Activated naive CD8-positive, alpha-beta T cell treated with anti-CD3 and anti-CD28 coated beads, Interleukin-2, amount 50 U/mL, for 24 hours (primary cell): Measurements from ENCODE around the gene CCDC134.
"Not testable (repeated sequence)": the region's sequence is repeated elsewhere in the genome, so short reads cannot be mapped to it uniquely, and the experiment has no call there.

Experiments used
- ATAC-seq: fragments of 150-1000 bp; cut with Tn5 transposase; one replicate; pipeline ENCODE4 v1.10.0; 2021
- DNase-seq: peaks from one replicate; pipeline ENCODE4 v3.0.0; 2021
- H3K27ac Mint-ChIP-seq: one replicate; pipeline ENCODE4 v1.8.0; 2021; ENCODE audit warnings: mild to moderate bottlenecking, mixed read lengths
- H3K27me3 Mint-ChIP-seq: one replicate; pipeline ENCODE4 v1.8.0; 2021; ENCODE audit warnings: mixed read lengths
- H3K36me3 Mint-ChIP-seq: one replicate; pipeline ENCODE4 v1.8.0; 2021; ENCODE audit warnings: low read depth, mixed read lengths
- H3K4me1 Mint-ChIP-seq: one replicate; pipeline ENCODE4 v1.8.0; 2021; ENCODE audit warnings: mixed read lengths
- H3K4me3 Mint-ChIP-seq: one replicate; pipeline ENCODE4 v1.8.0; 2021; ENCODE audit warnings: mild to moderate bottlenecking, moderate library complexity, mixed read lengths
- H3K9me3 Mint-ChIP-seq: one replicate; pipeline ENCODE4 v1.8.0; 2021; ENCODE audit warnings: mixed read lengths

CCDC134 gene

GRCh38 chr22:41826021-41826420, 25.5 kb downstream of the CCDC134 start:
- Mint-ChIP-seq H3K4me1 (peaks cover 54% of the 10 kb centered on the region), H3K36me3 (peaks cover 15% of the 10 kb centered on the region), H3K27ac (no peak overlapping the region), H3K27me3 (no peaks in the 10 kb centered on the region), H3K9me3 (no peaks in the 10 kb centered on the region), H3K4me3 (no peak overlapping the region)
- DNase-seq (no peak), ATAC-seq (no peak)

DNA sequence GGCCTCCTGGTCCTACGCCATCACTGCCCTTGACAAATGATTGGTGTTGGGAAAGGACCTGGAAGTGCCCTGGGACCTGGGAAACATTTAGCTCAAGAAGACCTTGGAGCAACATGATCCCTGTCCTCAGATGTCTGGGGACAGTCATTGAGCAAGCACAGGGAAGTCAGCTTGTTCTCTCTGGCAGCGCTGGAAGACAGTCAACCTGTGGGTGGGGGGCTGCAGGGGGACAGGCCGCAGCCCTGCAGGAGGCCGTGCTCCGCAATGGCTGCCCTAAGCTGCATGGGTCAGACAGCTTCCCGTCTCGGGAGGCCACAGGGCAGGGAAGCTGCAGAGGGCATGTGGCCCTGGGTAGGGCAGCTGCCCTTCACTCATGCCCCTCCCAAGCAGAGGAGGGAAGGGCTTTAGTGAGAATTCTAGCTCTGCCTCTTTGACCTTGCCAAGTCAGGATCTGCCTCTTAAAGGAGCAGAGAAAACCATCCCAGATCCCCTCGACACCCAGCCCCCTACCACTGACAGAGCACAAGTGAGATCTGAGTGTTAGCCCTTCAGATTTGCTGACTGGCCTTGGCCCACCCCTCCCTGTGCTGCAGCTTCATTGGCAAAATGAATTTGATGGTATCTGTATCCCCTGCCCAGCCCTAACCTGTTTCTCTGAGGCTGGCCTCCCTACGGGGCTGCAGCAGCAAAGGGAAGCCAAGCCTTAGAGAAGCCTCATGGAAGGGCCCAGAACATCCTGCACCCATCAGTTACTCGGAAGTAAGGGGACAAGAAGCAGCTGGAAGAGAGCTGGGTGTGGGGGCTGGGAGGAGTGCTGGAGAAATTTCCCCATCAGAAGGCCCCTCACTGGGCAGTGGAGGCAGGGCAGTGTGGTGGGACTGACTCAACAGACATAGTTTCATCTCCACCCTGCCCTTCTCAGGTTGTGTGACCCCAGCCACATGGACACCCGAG, 26.2 kb downstream of the CCDC134 start:
- no peak overlapping the region for H3K27ac Mint-ChIP-seq
- H3K4me1 Mint-ChIP-seq, result peaks cover 57% of the 10 kb centered on the region
- peaks cover 19% of the 10 kb centered on the region for H3K36me3 Mint-ChIP-seq
- no peak overlapping the region for H3K4me3 Mint-ChIP-seq
- no peaks in the 10 kb centered on the region for H3K27me3 Mint-ChIP-seq
- DNase-seq, result no peak
- no peaks in the 10 kb centered on the region for H3K9me3 Mint-ChIP-seq
- no peak for ATAC-seq

DNA sequence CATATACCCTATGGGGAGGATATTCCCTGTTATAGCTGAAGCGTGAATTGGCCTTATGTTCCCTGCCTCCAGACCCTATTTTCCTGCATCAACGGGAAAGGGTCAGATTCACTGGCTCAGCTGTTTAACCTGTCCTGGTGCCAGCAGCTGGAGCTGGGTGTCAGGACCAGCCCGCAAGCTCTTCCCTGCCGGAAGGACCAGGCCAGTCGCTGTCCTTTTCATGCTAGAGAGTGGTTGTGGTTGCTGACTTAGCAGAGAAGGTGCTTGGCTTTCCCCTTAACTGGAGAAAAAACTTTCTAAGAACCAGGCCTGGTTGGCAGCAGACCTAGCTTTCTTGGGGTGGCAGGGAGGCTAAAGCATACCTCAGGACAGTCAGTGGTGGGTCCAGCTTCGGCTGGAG, 27.2 kb downstream of the CCDC134 start:
- H3K9me3 Mint-ChIP-seq, result no peaks in the 10 kb centered on the region
- peaks cover 20% of the 10 kb centered on the region for H3K36me3 Mint-ChIP-seq
- H3K27me3 Mint-ChIP-seq, result no peaks in the 10 kb centered on the region
- ATAC-seq, result no peak
- H3K4me3 Mint-ChIP-seq, result no peak overlapping the region
- peaks cover 55% of the 10 kb centered on the region for H3K4me1 Mint-ChIP-seq
- DNase-seq, result no peak
- peak overlapping the region; percentile 35 for H3K27ac Mint-ChIP-seq

GRCh38 chr22:41828516-41828915, 28.0 kb downstream of the CCDC134 start:
- no peak for DNase-seq
- no peak for ATAC-seq
- no peak overlapping the region for H3K4me3 Mint-ChIP-seq
- H3K9me3 Mint-ChIP-seq, result no peaks in the 10 kb centered on the region
- H3K36me3 Mint-ChIP-seq, result peaks cover 17% of the 10 kb centered on the region
- no peaks in the 10 kb centered on the region for H3K27me3 Mint-ChIP-seq
- H3K27ac Mint-ChIP-seq, result peak overlapping the region; percentile 41
- H3K4me1 Mint-ChIP-seq, result peaks cover 49% of the 10 kb centered on the region

DNA sequence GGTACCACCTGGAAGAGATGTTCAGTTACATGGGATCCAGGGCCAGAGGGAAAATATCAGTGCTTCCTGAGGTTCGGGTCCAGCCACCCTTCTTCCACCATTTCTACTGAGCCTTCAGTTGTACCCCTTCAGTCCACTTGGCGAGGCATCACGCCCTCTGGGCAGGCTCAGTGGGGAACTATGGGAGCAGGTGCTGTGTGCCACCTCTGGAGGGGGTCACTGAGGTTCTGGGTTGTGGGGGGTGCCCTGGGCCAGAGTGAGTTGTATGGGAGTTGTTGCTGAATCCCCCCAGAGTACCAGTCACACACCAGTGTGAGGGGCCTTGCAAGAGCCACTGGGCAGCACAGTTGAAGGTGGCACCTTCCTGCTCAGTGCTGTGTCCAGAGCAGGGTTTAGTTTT, 29.7 kb downstream of the CCDC134 start:
- peaks cover 53% of the 10 kb centered on the region for H3K4me1 Mint-ChIP-seq
- H3K36me3 Mint-ChIP-seq, result peaks cover 17% of the 10 kb centered on the region
- no peak overlapping the region for H3K4me3 Mint-ChIP-seq
- ATAC-seq (no peak), DNase-seq (no peak)
- H3K9me3 Mint-ChIP-seq, result no peaks in the 10 kb centered on the region
- H3K27ac Mint-ChIP-seq, result peak overlapping the region; percentile 15
- no peaks in the 10 kb centered on the region for H3K27me3 Mint-ChIP-seq

- DNase-seq (no peak), ATAC-seq (no peak)
- H3K36me3 Mint-ChIP-seq, result peaks cover 24% of the 10 kb centered on the region
- H3K27me3 Mint-ChIP-seq, result no peaks in the 10 kb centered on the region
- peak overlapping the region; percentile 96 for H3K27ac Mint-ChIP-seq
- peak overlapping the region; percentile 87 for H3K4me3 Mint-ChIP-seq
- peaks cover 57% of the 10 kb centered on the region for H3K4me1 Mint-ChIP-seq
- no peaks in the 10 kb centered on the region for H3K9me3 Mint-ChIP-seq
These were observed 30.9 kb downstream of the CCDC134 start for GRCh38 chr22:41831383-41831782.

DNA sequence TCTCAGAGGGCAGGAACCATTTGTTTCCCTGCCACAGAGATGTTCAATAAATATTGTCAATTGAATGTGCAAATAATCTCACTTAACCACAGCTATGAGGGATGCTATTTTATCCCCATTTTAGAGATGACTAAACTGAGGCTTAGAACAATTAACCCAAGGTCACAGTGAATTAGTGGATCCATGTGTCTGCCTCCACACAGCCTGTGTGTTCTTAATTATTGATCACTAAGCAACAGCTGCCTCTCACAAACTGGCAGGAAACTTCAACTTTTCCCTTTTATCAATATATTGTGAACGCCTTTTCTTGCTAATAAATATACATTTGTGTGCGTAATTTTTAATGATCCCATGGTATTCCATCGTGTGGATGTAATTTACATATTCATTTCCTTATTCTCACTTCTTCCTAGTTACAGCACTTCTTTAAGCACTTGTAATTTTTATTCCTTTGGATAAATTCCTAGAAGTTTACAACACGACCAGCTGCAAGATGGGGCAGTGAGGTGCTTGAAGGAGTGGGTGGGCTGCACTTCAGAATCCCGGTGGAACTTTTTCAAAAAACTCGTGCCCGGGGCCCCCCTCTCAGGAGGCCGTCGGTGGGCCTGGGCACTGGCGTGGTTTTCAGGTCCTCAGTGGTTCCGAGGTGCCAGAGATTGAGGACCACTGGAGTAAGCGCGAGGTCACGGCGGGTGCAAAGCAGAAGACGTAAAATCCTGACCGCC, 31.5 kb downstream of the CCDC134 start:
- H3K36me3 Mint-ChIP-seq, result peaks cover 30% of the 10 kb centered on the region

GRCh38 chr22:41832553-41833368, 32.3 kb downstream of the CCDC134 start, which contains the start of gene SREBF2:
TSS of gene SREBF2 (plus strand) at chr22:41833105. CDS start at chr22:41833271, 166 bp downstream.
- Mint-ChIP-seq H3K27me3 (no peaks in the 10 kb centered on the region), H3K9me3 (no peaks in the 10 kb centered on the region), H3K4me1 (peaks cover 57% of the 10 kb centered on the region), H3K4me3 (peak within 1 kb of the TSS; percentile 96), H3K36me3 (peaks cover 31% of the 10 kb centered on the region), H3K27ac (peak within 1 kb of the TSS; percentile 96)
- ATAC-seq (peak; percentile 95), DNase-seq (peak; percentile 99)

More for the DNA sequence above, 31.5 kb downstream of the CCDC134 start:
- ATAC-seq (no peak), DNase-seq (no peak)
- H3K27ac Mint-ChIP-seq, result peak overlapping the region; percentile 96
- H3K4me1 Mint-ChIP-seq, result peaks cover 60% of the 10 kb centered on the region
- H3K4me3 Mint-ChIP-seq, result peak overlapping the region; percentile 87
- H3K9me3 Mint-ChIP-seq, result no peaks in the 10 kb centered on the region
- no peaks in the 10 kb centered on the region for H3K27me3 Mint-ChIP-seq

DNA sequence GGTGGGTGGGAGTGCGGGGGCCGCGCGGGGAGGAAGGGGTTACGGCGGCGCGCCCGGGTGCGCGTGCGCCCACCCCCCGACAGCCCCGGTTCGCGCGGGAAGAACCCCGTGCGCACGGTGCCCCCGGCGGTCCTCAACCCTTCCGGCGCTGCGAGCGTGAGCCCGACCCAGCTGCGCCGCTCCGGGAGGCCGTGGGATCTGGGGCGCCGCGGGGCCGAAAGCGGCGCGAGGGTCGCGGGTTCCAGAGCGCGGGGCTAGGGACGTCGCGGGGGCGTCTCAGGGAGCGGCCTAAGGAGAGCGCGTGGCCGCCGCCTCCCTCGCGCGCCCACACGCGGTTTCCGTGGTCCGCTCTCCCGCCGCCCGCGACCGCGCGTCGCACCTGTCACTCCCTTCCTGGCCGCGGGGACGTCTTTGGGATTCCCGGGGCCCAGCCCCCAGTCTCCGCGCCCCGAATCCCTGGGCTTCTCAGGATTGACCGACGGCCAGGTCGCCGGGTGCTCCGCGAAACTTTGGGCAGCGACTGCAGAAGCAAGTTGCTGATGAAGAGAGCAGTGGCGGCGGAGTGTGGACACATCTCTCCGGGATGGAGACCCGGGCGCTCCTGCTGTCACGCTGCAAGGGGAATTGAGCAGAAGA, 33.0 kb downstream of the CCDC134 start:
- Mint-ChIP-seq H3K4me1 (peaks cover 60% of the 10 kb centered on the region), H3K4me3 (peak overlapping the region; percentile 96), H3K9me3 (no peaks in the 10 kb centered on the region), H3K27ac (peak overlapping the region; percentile 96), H3K27me3 (no peaks in the 10 kb centered on the region), H3K36me3 (peaks cover 38% of the 10 kb centered on the region)
- peak; percentile 7 for ATAC-seq
- peak; percentile 59 for DNase-seq

DNA sequence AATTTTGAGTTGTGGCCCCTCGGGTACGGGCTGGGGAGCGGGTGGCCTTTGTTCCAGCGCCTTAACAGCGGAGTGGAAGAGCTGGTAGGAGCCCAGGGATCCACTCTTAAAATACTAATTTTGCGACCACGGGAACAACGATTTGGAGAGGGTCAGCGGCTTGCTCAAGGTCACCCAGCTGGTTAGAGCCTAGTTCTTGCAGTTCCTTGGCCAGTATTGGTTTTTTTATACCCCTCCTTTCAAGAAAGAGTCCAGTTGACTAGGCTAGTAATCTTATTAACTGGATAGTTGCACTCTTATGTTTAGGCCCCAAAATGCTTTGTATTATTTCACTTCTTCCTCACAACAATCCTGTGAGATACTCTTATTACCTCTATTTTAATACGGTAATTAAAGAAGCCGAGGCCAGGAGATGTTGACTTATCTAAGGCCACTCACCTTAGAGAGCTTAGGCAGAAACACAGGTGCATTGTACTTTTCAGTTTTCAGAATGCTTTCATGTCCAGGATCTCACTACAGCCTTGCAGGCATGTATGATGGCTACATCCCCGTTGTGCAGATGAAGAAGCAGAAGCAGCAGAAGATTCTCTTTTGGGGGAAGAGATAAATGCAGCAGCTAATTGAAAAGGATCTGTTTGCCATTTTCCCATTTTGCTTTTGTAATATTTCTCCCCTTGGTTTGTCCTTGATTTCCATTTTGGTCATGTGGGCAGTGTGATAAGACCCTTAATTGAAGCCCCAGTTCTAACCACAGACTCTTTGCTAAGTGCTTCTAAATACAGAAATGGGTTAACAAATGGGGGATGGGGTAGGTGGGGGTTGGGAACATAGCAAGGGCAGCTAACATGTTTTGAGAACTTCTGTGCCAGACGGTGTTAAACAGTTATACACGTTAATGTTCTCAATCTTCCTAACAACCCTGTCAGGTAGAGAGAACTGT, 33.8 kb downstream of the CCDC134 start:
- Mint-ChIP-seq H3K36me3 (peaks cover 46% of the 10 kb centered on the region), H3K4me3 (peak overlapping the region; percentile 96), H3K4me1 (peaks cover 66% of the 10 kb centered on the region), H3K9me3 (no peaks in the 10 kb centered on the region), H3K27ac (peak overlapping the region; percentile 89), H3K27me3 (no peaks in the 10 kb centered on the region)
- no peak for ATAC-seq
- DNase-seq, result no peak

- H3K4me1 Mint-ChIP-seq, result peaks cover 67% of the 10 kb centered on the region
- H3K36me3 Mint-ChIP-seq, result peaks cover 51% of the 10 kb centered on the region
- not testable (repeated sequence) for H3K27me3 Mint-ChIP-seq, H3K9me3 Mint-ChIP-seq, DNase-seq, H3K4me3 Mint-ChIP-seq, H3K27ac Mint-ChIP-seq, ATAC-seq
These were observed 35.0 kb downstream of the CCDC134 start for GRCh38 chr22:41835462-41835861.

GRCh38 chr22:41836551-41836950, 36.1 kb downstream of the CCDC134 start:
- Mint-ChIP-seq H3K4me1 (peaks cover 65% of the 10 kb centered on the region), H3K36me3 (peaks cover 53% of the 10 kb centered on the region), H3K27me3 (no peaks in the 10 kb centered on the region), H3K4me3 (no peak overlapping the region), H3K27ac (peak overlapping the region; percentile 41), H3K9me3 (no peaks in the 10 kb centered on the region)
- DNase-seq, result no peak
- ATAC-seq, result no peak
